HepG2 (cell line): ENCODE measurements around the gene PDE4C. TPM values are rescaled to one million over a fixed set of nuclear protein-coding genes. Genes with fewer than 3 reads are reported as not detected.

Experiments used
- ARID4A ChIP-seq: sonication (generic); formaldehyde crosslinking; IDR thresholded peaks from 2 replicates; pipeline ENCODE4 v1.5.0; 2020; ENCODE audit warnings: mild to moderate bottlenecking, missing genetic modification reagents, borderline replicate concordance
- EP300 ChIP-seq, 3 experiments: sonication (generic) in 1 of 3; formaldehyde crosslinking in 1 of 3; IDR thresholded peaks; 2 replicates each; pipeline versions ENCODE4 v1.5.1 to v1.6.1; 2011 to 2020; ENCODE audit warnings: low read depth in 2 of 3, low read length in 2 of 3, borderline replicate concordance in 1 of 3, improper control_type of control experiment in 1 of 3, mild to moderate bottlenecking in 1 of 3, missing genetic modification reagents in 1 of 3, moderate library complexity in 1 of 3
- ETV5 ChIP-seq: IDR thresholded peaks from 2 replicates; pipeline ENCODE4 v1.6.1; 2018; ENCODE audit warnings: missing biosample characterization, missing genetic modification reagents, inconsistent platforms, borderline replicate concordance
- GABPA ChIP-seq, 2 experiments: IDR thresholded peaks; 2 replicates each; pipeline ENCODE4 v1.6.1; 2011 to 2016; ENCODE audit warnings: low read depth in 2 of 2, low read length in 1 of 2, missing biosample characterization in 1 of 2, missing genetic modification characterization in 1 of 2
- KDM6A ChIP-seq: IDR thresholded peaks from 2 replicates; pipeline ENCODE4 v1.6.1; 2016; ENCODE audit warnings: low read depth
- MEIS2 ChIP-seq: sonication (generic); formaldehyde crosslinking; IDR thresholded peaks from 2 replicates; pipeline ENCODE4 v1.9.0; 2021; ENCODE audit warnings: mild to moderate bottlenecking, missing genetic modification reagents
- MXD4 ChIP-seq: IDR thresholded peaks from 2 replicates; pipeline ENCODE4 v1.6.1; 2016; ENCODE audit warnings: mild to moderate bottlenecking, missing biosample characterization, missing genetic modification reagents
- NR2F6 ChIP-seq, 2 experiments: IDR thresholded peaks; 2 replicates each; pipeline ENCODE4 v1.6.1; 2016; ENCODE audit warnings: antibody characterized with exemption in 1 of 2, mild to moderate bottlenecking in 1 of 2
- PHF21A ChIP-seq: sonication (generic); formaldehyde crosslinking; IDR thresholded peaks from 2 replicates; pipeline ENCODE4 v1.5.0; 2020; ENCODE audit warnings: mild to moderate bottlenecking, missing genetic modification reagents
- PLRG1 ChIP-seq: fragments of 450-650 bp; conservative IDR thresholded peaks from 2 replicates; pipeline ENCODE4 v1.6.1; 2016
- SALL1 ChIP-seq: sonication (generic); formaldehyde crosslinking; IDR thresholded peaks from 2 replicates; pipeline ENCODE4 v1.8.0; 2022; ENCODE audit warnings: mild to moderate bottlenecking, missing genetic modification reagents
- YY1 ChIP-seq: IDR thresholded peaks from 2 replicates; pipeline ENCODE4 v1.6.1; 2011; ENCODE audit warnings: low read length, low read depth, moderate library complexity, mild to moderate bottlenecking; ENCODE audit not compliant: insufficient read depth, insufficient replicate concordance
- ZEB1 ChIP-seq: IDR thresholded peaks from 2 replicates; pipeline ENCODE4 v1.6.1; 2012; ENCODE audit warnings: mild to moderate bottlenecking, low read depth, inconsistent platforms; ENCODE audit not compliant: insufficient replicate concordance
- ZFP36L1 ChIP-seq: sonication (generic); formaldehyde crosslinking; IDR thresholded peaks from 2 replicates; pipeline ENCODE4 v1.8.0; 2022; ENCODE audit warnings: mild to moderate bottlenecking, missing genetic modification reagents, moderate library complexity
- ZNF264 ChIP-seq: sonication (generic); formaldehyde crosslinking; IDR thresholded peaks from 2 replicates; pipeline ENCODE4 v1.4.0; 2020; ENCODE audit warnings: missing genetic modification reagents
- ZNF501 ChIP-seq: sonication (generic); formaldehyde crosslinking; IDR thresholded peaks from 2 replicates; pipeline ENCODE4 v1.5.1; 2020; ENCODE audit warnings: mild to moderate bottlenecking, moderate library complexity, missing genetic modification reagents
- ZNF546 ChIP-seq: sonication (generic); formaldehyde crosslinking; conservative IDR thresholded peaks from 2 replicates; pipeline ENCODE4 v1.8.1; 2023; ENCODE audit warnings: mild to moderate bottlenecking, missing genetic modification reagents
- ZNF883 ChIP-seq: sonication (generic); formaldehyde crosslinking; IDR thresholded peaks from 2 replicates; pipeline ENCODE4 v1.5.1; 2020; ENCODE audit warnings: mild to moderate bottlenecking, missing genetic modification reagents; ENCODE audit errors: not compliant biosample characterization
- polyA plus RNA-seq, 8 experiments: library from polyadenylated mRNA; depleted of rRNA in 3 of 8; stranded (reverse) in 7 of 8; unstranded in 1 of 8; fragments of >200 nt; fragmentation: Illumina TruSeq in 4 of 8; extraction: Trizol in 4 of 8; gene quantifications; 2 replicates each; pipeline versions ENCODE4 v1.2.1 to v1.2.3, GENCODE V29; 2011 to 2016; ENCODE audit warnings: low read depth in 4 of 8, missing spikeins in 1 of 8, mixed read lengths in 1 of 8; ENCODE audit not compliant: insufficient read depth in 1 of 8
- total RNA-seq, 5 experiments: library from RNA; depleted of rRNA; stranded (reverse); fragments of >200 nt; fragmentation: Illumina TruSeq; extraction: Trizol; gene quantifications; 2 replicates each; pipeline ENCODE4 v1.2.3, GENCODE V29; 2016; ENCODE audit warnings: low read depth in 1 of 5
- TF ChIP-seq, protein P1 (sequence below), 2 experiments: fragments of 450-650 bp in 1 of 2; sonication (generic) in 1 of 2; formaldehyde crosslinking; IDR thresholded peaks; 2 replicates each; pipeline versions ENCODE4 v1.5.0 to v1.8.0; 2020 to 2022; ENCODE audit warnings: mild to moderate bottlenecking in 1 of 2, missing genetic modification reagents in 1 of 2
- TF ChIP-seq, protein P2 (sequence below): sonication (generic); formaldehyde crosslinking; IDR thresholded peaks from 2 replicates; pipeline ENCODE4 v1.4.0; 2020; ENCODE audit warnings: missing genetic modification reagents

PDE4C gene
- total and polyA plus RNA-seq, 2 of the 13 experiments (the other 11 are each of a cell fraction or from before 2014, with no cell fraction given): 1.4 to 14.0 TPM

DNA sequence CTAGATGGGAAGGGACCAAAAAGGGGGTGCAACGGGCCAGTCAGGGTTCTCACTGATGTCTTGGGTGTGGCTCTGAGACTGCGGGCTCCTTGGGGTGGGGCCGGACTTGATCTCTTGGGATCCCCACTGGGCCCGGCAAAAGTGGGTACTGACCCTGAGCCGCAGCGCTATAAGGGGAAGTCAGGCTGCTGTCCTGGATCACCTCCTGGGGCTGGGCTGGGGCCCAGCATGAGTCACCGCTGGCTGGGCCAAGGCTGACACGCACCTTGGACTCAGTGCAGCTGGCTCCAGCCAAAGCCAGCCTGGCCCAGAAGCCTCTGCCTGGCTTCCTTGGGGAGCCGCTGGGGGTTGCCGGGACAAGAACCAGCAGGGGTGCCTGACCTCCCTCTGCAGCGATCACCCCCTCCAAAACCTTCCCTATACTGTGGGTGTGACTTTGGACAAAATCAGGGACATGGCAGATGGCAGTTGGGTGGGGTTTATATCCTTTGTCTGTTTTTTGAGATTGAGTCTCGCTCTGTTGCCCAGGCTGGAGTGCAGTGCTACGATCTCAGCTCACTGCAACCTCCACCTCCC is 48.6 kb upstream of the PDE4C start (continued):
- TF ChIP-seq NR2F6 (IDR thresholded peaks at IDR 0.05) (peak; percentile 38), NR2F6 (CRISPR knock-in tag; IDR thresholded peaks at IDR 0.05) (peak; percentile 59), GABPA (IDR thresholded peaks at IDR 0.05; ENCODE audit: low read depth, low read length) (no peak), GABPA (CRISPR knock-in tag; IDR thresholded peaks at IDR 0.05; ENCODE audit: low read depth) (no peak), EP300 (IDR thresholded peaks at IDR 0.05; ENCODE audit: low read depth in 2 of 2, low read length in 2 of 2) (peak; percentile 44 to 61; a peak in 3 of 4 replicates), EP300 (CRISPR knock-in tag; IDR thresholded peaks at IDR 0.05; ENCODE audit: borderline replicate concordance) (no peak; the same call in 1 of the 2 replicates), YY1 (peak; percentile 26), ZNF501 (CRISPR knock-in tag) (peak; percentile 69; the same call in 1 of the 2 replicates), ZNF264 (CRISPR knock-in tag) (0 out of 2 replicates have a peak, but pooled peaks have one; percentile 23), MEIS2 (CRISPR knock-in tag) (peak; percentile 61; the same call in 1 of the 2 replicates), ARID4A (peak; percentile 36; the same call in 1 of the 2 replicates), ZEB1 (no peak), ZFP36L1 (CRISPR knock-in tag) (peak; percentile 90; the same call in 1 of the 2 replicates), ZNF883 (CRISPR knock-in tag) (no peak), ETV5 (CRISPR knock-in tag) (peak; percentile 53; the same call in 1 of the 2 replicates), SALL1 (peak; percentile 68), KDM6A (CRISPR knock-in tag) (peak; percentile 56), PHF21A (CRISPR knock-in tag) (peak; percentile 92), MXD4 (CRISPR knock-in tag) (0 out of 2 replicates have a peak, but pooled peaks have one; percentile 64), ZNF546 (CRISPR knock-in tag) (0 out of 2 replicates have a peak, but pooled peaks have one; percentile 43), PLRG1 (no peak)
- TF ChIP-seq, protein P1, sequence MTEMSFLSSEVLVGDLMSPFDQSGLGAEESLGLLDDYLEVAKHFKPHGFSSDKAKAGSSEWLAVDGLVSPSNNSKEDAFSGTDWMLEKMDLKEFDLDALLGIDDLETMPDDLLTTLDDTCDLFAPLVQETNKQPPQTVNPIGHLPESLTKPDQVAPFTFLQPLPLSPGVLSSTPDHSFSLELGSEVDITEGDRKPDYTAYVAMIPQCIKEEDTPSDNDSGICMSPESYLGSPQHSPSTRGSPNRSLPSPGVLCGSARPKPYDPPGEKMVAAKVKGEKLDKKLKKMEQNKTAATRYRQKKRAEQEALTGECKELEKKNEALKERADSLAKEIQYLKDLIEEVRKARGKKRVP (CRISPR knock-in tag; IDR thresholded peaks at IDR 0.05): no peak
- TF ChIP-seq, protein P2, sequence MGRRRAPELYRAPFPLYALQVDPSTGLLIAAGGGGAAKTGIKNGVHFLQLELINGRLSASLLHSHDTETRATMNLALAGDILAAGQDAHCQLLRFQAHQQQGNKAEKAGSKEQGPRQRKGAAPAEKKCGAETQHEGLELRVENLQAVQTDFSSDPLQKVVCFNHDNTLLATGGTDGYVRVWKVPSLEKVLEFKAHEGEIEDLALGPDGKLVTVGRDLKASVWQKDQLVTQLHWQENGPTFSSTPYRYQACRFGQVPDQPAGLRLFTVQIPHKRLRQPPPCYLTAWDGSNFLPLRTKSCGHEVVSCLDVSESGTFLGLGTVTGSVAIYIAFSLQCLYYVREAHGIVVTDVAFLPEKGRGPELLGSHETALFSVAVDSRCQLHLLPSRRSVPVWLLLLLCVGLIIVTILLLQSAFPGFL (CRISPR knock-in tag): no peak
